LNCAP (cell line): ENCODE results near the gene COX6A2.

Experiments used
- CTCF ChIP-seq: fragments of 450-650 bp; IDR thresholded peaks from 2 replicates; pipeline ENCODE4 v1.5.1; 2017; ENCODE audit warnings: mild to moderate bottlenecking

Gene COX6A2

GRCh38 chr16:31459687-31460581 is 31.8 kb upstream of the COX6A2 start:
- TF ChIP-seq CTCF = no peak

GRCh38 chr16:31458844-31459686 is 30.9 kb upstream of the COX6A2 start, which contains the start of gene ARMC5:
TSS of gene ARMC5 (plus strand) at chr16:31459501. CDS start at chr16:31459525, 24 bp downstream.
- peak; percentile 70 for TF ChIP-seq CTCF

DNA sequence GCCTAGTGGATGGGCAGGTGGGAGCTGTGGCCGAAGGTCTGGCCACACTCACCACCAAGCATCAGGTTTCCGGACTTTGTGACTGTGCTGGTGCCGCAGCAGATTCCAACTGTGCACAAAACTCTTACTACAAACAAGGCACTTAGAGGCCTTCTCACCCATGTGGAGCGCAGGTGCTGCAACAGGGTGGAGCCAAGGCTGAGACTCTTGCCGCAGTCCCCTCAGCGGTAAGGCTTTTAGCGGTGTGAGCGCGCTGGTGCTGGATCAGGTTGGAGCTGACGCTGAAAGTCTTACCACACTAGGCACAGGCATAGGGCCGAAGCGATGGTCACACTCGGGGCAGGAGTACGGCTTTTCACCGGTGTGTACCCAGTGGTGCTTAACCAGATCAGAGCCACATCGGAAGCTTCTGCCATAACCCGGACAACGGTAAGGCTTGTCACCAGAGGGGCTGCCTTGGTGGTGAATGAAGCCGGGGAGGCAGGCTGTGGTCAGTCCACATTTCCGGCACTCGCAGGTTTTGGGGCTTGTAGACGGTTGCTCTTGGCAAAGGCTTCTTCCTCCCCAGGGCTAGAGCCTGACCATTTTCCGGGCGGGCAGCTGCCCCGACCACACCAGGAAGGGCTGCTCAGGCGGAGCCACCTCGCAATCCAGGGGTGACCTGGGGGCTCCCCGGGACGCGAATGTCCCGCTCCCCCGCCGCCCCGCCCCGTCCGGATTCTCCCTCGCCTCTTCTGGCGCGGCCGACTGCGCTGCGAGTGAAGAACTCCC is 30.1 kb upstream of the COX6A2 start:
- peak; percentile 45; the same call in 1 of the 2 replicates for TF ChIP-seq CTCF

DNA sequence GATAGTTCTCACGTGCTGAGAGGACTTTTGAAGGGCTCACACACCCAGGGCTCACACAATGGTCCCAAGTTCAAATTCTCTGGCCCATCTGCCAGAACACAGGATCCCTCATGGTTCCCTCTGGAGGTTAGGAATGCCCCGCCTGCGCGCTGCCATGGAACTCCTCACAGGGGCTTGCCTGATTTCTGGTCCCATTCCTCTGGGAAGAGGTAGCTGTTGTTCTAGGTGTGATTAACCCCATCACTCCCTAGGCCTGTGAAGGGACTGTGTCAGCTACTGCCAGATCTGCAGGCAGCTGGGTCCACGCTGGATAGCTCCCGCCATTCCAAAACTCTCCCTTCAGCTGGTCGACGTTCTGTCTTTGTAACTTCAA is 28.8 kb upstream of the COX6A2 start:
- no peak for TF ChIP-seq CTCF

DNA sequence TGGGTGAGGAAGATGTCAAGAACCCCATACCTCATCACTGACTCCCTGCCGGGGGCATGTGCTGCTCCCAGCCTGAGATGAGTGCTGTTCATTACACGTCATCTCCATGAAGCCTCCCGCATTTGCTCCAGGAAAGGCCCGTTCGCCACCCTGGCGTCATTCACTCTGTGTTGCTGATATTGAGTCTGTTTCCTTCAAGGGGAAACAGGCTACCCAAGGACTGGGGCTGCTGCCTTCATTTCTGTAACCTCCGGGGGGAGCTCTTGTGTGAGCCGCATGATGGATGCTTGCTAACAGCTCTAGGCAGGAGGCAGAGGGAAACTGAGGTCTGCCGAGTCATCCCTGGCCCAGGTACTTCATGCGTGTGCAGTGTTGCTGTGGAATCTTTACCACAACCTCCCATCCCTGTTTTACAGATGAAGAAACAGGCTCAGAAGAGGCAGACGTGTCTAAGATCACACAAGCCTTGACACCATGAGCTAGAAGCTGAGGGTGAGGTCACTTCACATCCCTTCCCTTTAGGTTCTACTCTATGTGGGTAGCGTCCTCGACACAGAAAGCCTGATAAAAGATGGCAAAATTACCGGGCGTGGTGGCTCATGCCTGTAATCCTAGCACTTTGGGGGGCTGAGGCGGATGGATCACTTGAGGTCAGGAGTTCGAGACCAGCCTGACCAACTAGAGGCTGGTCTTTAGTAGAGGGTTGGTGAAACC is 27.6 kb upstream of the COX6A2 start:
- peak; percentile 23; the same call in 1 of the 2 replicates for TF ChIP-seq CTCF

GRCh38 chr16:31453255-31454204 is 25.4 kb upstream of the COX6A2 start:
- no peak for TF ChIP-seq CTCF
